Upper lobe of left lung (tissue), 6 donors: Measurements from ENCODE around the gene SCAND1. TPM values are rescaled to one million over a fixed set of nuclear protein-coding genes. Genes with fewer than 3 reads are reported as not detected.

Experiments used
- ATAC-seq, 2 donors: fragments of 200-7000 bp; cut with Tn5 transposase; one replicate each; pipeline ENCODE4 v1.9.1; 2022; ENCODE audit warnings: mild to moderate bottlenecking in 2 of 2, moderate library complexity in 2 of 2; ENCODE audit not compliant: low FRiP score in 2 of 2
- DNase-seq, 2 donors: peaks; one replicate each; pipeline ENCODE4 v3.0.0-alpha.2; 2019 to 2020
- H3K27ac ChIP-seq, 4 donors: fragments of 200-600 bp; sonication (generic); one replicate each; pipeline ENCODE4 v1.5.1; 2016 to 2019
- H3K27me3 ChIP-seq, 4 donors: fragments of 200-600 bp; sonication (generic); one replicate each; pipeline ENCODE4 v1.5.1; 2017 to 2019
- H3K36me3 ChIP-seq, 4 donors: fragments of 200-600 bp; sonication (generic); one replicate each; pipeline ENCODE4 v1.5.1; 2016 to 2019
- H3K4me1 ChIP-seq, 4 donors: fragments of 200-600 bp; sonication (generic); one replicate each; pipeline ENCODE4 v1.5.1; 2018 to 2019
- H3K4me3 ChIP-seq, 4 donors: fragments of 200-600 bp; sonication (generic); one replicate each; pipeline ENCODE4 v1.5.1; 2017 to 2019; ENCODE audit warnings: mild to moderate bottlenecking in 2 of 4, moderate library complexity in 1 of 4
- H3K9me3 ChIP-seq, 4 donors: fragments of 200-600 bp; sonication (generic); one replicate each; pipeline ENCODE4 v1.5.1; 2018 to 2019
- EP300 ChIP-seq, 4 donors: sonication (generic); formaldehyde crosslinking; IDR thresholded peaks; one replicate each; pipeline ENCODE4 v1.5.1; 2017; ENCODE audit warnings: antibody characterized with exemption in 4 of 4, control low read depth in 2 of 4
- POLR2A ChIP-seq, 4 donors: fragments of 450-650 bp; IDR thresholded peaks; one replicate each; pipeline ENCODE4 v1.5.1; 2016 to 2017; ENCODE audit warnings: antibody characterized with exemption in 4 of 4, mild to moderate bottlenecking in 2 of 4
- POLR2AphosphoS5 ChIP-seq, 2 donors: sonication (generic); formaldehyde crosslinking; IDR thresholded peaks; one replicate each; pipeline ENCODE4 v1.5.1; 2017; ENCODE audit warnings: antibody characterized with exemption in 2 of 2
- WGBS, 2 donors: methylation state at CpG; one replicate each; pipeline ENCODE4 v1.1.5; 2017 to 2018; 5-methylcytosine and 5-hydroxymethylcytosine counted together
- total RNA-seq, 6 donors: library from RNA; depleted of rRNA in 4 of 6; stranded (reverse); fragments of >200 nt in 4 of 6; gene quantifications; one replicate each; pipeline versions ENCODE4 v1.1.0 to v1.2.1, GENCODE V29; 2016 to 2021
- TF ChIP-seq, protein P1 (sequence below), 6 experiments: fragments of 450-650 bp in 4 of 6; fragments of 200-600 bp in 2 of 6; sonication (generic) in 2 of 6; IDR thresholded peaks; one replicate each; pipeline ENCODE4 v1.5.1; 2016 to 2019; ENCODE audit warnings: antibody characterized with exemption in 6 of 6
- donor health status: DM: no; HTN: no; CAD: no; lungs with moderate emphysema.
- donor health status: DM: no; HTN: yes; CAD: no; lungs with severe emphysema.

SCAND1 gene
- total RNA-seq, 6 donors from 2014 or later = 51.1 to 143 (median 84.5) TPM

DNA sequence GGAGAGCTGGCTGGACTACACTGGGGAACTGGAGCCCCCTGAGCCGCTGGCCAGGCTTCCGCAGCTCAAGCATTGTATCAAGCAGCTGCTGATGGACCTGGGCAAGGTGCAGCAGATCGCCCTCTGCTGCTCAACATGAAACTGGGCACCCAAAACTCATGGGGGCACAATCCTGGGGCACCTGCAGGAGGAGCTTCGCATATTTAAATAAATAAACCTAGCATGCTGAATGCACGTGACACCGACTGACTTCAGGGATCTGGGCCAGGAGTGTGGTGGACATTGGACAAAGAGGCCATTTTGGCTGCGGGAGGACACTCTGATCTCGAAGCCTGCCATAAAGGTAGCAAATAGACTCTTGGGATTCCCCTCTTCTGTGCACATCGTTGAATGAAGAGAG lies 6.8 kb downstream of the SCAND1 start:
- DNase-seq = peak in 1 of 2 donors; percentile 21
- H3K9me3 ChIP-seq = no peaks in the 10 kb centered on the region
- WGBS, 2 donors = 90 to 93% methylated on average over 1 to 9 of the region's 9 CpGs
- no peak overlapping the region for H3K4me3 ChIP-seq
- peaks cover 7 to 9% (median 8%) of the 10 kb centered on the region in 4 donors for H3K4me1 ChIP-seq
- TF ChIP-seq, protein P1, sequence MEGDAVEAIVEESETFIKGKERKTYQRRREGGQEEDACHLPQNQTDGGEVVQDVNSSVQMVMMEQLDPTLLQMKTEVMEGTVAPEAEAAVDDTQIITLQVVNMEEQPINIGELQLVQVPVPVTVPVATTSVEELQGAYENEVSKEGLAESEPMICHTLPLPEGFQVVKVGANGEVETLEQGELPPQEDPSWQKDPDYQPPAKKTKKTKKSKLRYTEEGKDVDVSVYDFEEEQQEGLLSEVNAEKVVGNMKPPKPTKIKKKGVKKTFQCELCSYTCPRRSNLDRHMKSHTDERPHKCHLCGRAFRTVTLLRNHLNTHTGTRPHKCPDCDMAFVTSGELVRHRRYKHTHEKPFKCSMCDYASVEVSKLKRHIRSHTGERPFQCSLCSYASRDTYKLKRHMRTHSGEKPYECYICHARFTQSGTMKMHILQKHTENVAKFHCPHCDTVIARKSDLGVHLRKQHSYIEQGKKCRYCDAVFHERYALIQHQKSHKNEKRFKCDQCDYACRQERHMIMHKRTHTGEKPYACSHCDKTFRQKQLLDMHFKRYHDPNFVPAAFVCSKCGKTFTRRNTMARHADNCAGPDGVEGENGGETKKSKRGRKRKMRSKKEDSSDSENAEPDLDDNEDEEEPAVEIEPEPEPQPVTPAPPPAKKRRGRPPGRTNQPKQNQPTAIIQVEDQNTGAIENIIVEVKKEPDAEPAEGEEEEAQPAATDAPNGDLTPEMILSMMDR (IDR thresholded peaks at IDR 0.05) = no peak
- TF ChIP-seq POLR2AphosphoS5 (IDR thresholded peaks at IDR 0.05) (no peak), POLR2A (IDR thresholded peaks at IDR 0.05) (no peak), EP300 (IDR thresholded peaks at IDR 0.05) (no peak)
- H3K27me3 ChIP-seq = no peaks in the 10 kb centered on the region
- H3K36me3 ChIP-seq = peaks cover 0 to 58% (median 29%) of the 10 kb centered on the region in 4 donors
- no peak overlapping the region for H3K27ac ChIP-seq
- ATAC-seq = no peak

DNA sequence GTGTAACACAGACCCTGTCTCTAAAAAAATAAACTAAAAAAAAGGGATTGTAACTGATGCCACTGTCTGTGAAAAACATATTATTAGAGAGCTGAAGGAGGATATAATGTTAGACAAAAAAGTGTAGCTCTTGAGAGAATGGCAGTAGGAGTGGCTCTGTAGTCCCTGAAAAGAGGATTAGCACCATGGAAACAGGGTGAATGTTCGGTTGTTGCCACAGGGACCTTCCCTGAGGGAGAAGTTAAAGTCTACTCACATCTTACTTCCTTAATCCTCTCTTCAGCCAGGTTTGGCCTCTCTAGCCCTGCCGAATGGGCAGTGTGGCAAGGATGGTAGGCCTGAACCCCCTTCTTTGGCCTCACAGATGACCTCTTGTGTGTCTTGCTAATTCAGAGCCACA lies 12.1 kb downstream of the SCAND1 start:
- Histone ChIP-seq H3K36me3 (peaks cover 7 to 78% (median 50%) of the 10 kb centered on the region in 4 donors), H3K4me3 (no peak overlapping the region), H3K27me3 (no peaks in the 10 kb centered on the region), H3K27ac (no peak overlapping the region), H3K4me1 (no peaks in the 10 kb centered on the region), H3K9me3 (no peaks in the 10 kb centered on the region)
- no peak for DNase-seq
- ATAC-seq = no peak
- WGBS, 2 donors = 49 to 67% methylated on average over 2 of the region's 2 CpGs
- TF ChIP-seq, protein P1 (IDR thresholded peaks at IDR 0.05) = no peak
- TF ChIP-seq EP300 (IDR thresholded peaks at IDR 0.05) = no peak
- TF ChIP-seq POLR2AphosphoS5 (IDR thresholded peaks at IDR 0.05) = no peak
- no peak for TF ChIP-seq POLR2A (IDR thresholded peaks at IDR 0.05)

DNA sequence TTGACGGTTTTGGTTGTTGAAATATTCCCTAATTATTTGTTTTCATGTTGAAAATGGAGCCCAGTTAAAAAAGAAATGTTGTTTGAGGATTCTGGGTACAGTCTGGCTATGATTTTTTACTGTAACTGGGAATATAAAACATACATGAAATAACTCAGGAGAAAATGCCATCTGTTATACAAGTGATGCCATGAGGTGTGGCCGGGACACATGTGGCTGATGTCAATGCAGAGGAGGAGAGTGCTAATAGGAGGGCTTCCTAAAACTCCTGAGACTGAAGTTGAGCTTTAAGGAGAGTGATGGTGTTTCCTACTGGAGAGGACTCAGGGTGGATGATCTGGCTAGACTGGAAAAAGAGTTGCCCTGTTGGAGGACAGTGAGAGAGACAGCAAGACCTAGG lies 12.7 kb downstream of the SCAND1 start:
- Histone ChIP-seq H3K4me3 (no peak overlapping the region), H3K4me1 (no peaks in the 10 kb centered on the region), H3K27me3 (no peaks in the 10 kb centered on the region), H3K27ac (no peak overlapping the region), H3K9me3 (no peaks in the 10 kb centered on the region), H3K36me3 (peaks cover 7 to 78% (median 49%) of the 10 kb centered on the region in 4 donors)
- 90 to 93% methylated on average over 2 of the region's 2 CpGs for WGBS, 2 donors
- no peak for DNase-seq
- ATAC-seq = no peak
- TF ChIP-seq, protein P1 (IDR thresholded peaks at IDR 0.05) = no peak
- TF ChIP-seq POLR2AphosphoS5 (IDR thresholded peaks at IDR 0.05) (no peak), EP300 (IDR thresholded peaks at IDR 0.05) (no peak)

DNA sequence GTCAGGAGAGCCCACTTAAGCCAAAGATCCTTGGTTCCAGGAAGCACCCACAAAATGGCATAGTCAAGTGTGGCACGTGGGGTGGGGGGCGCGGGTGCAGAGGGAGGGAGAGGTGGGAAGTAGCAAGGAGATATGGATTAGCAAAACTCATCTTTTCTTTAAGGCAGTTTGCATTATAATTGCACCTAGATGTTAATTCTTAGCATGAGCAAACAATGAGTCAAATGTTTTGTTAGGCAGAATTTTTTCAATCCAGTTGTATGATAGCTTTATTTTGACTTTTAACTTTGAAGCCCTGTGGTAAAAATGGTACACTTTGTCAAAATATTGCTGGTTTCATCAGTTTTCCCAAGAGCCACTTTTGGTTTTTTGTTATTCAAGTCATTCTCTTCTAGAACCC lies 15.0 kb downstream of the SCAND1 start:
- H3K27me3 ChIP-seq = no peaks in the 10 kb centered on the region
- no peak overlapping the region for H3K4me3 ChIP-seq
- WGBS, 2 donors = 96 to 99% methylated on average over 3 of the region's 3 CpGs
- ATAC-seq = no peak
- H3K27ac ChIP-seq = no peak overlapping the region
- no peak for DNase-seq
- H3K9me3 ChIP-seq = no peaks in the 10 kb centered on the region
- TF ChIP-seq POLR2A (IDR thresholded peaks at IDR 0.05) (no peak), EP300 (IDR thresholded peaks at IDR 0.05) (no peak), POLR2AphosphoS5 (IDR thresholded peaks at IDR 0.05) (no peak)
- TF ChIP-seq, protein P1 (IDR thresholded peaks at IDR 0.05) = no peak
- no peaks in the 10 kb centered on the region for H3K4me1 ChIP-seq
- peaks cover 7 to 79% (median 38%) of the 10 kb centered on the region in 4 donors for H3K36me3 ChIP-seq

DNA sequence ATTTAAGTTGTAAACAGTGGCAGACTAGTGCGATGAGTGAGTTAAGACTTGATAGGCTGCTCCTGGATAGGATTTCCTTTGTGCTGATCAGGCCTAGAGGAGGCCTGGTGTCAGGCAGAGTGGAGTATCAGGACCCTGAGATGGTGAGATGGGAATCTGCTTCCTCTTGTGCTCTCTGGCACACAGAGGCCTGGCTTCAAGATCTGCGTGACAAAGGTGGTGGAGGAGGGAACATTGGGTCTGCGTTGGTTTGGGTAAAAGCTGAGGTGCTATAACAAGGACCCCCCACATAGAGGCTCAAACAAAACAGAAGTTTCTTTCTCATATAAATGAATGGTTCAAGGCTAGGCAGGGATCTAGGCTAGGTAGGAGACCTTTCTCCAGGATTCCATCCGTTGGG lies 20.3 kb downstream of the SCAND1 start:
- 90 to 98% methylated on average over 4 of the region's 4 CpGs for WGBS, 2 donors
- DNase-seq = no peak
- TF ChIP-seq POLR2A (IDR thresholded peaks at IDR 0.05) = no peak
- TF ChIP-seq, protein P1 (IDR thresholded peaks at IDR 0.05) = no peak
- no peak for TF ChIP-seq EP300 (IDR thresholded peaks at IDR 0.05)
- TF ChIP-seq POLR2AphosphoS5 (IDR thresholded peaks at IDR 0.05) = no peak
- H3K4me3 ChIP-seq = no peak overlapping the region
- H3K4me1 ChIP-seq = no peaks in the 10 kb centered on the region
- peaks cover 0 to 76% (median 36%) of the 10 kb centered on the region in 4 donors for H3K36me3 ChIP-seq
- no peaks in the 10 kb centered on the region for H3K27me3 ChIP-seq
- no peak for ATAC-seq
- no peak overlapping the region for H3K27ac ChIP-seq
- no peaks in the 10 kb centered on the region for H3K9me3 ChIP-seq
